Caco-2 (cell line): Measurements from ENCODE around the gene AXIN1. TPM values are rescaled to one million over a fixed set of nuclear protein-coding genes. Genes with fewer than 3 reads are reported as not detected.

Source experiments
- BruUV-seq: library from RNA; stranded (reverse); fragments of 400-500 nt; replicated peaks from 2 replicates; lab custom pipeline; 2021; lab: Mats Ljungman, UMichigan
- CTCF ChIA-PET: fragments of 300-600 bp; sonication (Branson Sonifier 250); formaldehyde crosslinking; loops from one replicate; lab custom pipeline; 2022; ENCODE audit warnings: antibody characterized with exemption; lab: Charles Lee
- POLR2A ChIA-PET: fragments of 300-600 bp; sonication (Branson Sonifier 250); formaldehyde crosslinking; loops from one replicate; lab custom pipeline; 2022; ENCODE audit warnings: antibody characterized with exemption; lab: Charles Lee
- DNase-seq, 2 experiments: peaks; one replicate each; pipeline versions ENCODE4 v3.0.0 to v3.0.0-alpha.2; 2020 to 2022
- H3K27me3 ChIP-seq: replicated peaks from 2 replicates; pipeline ENCODE4 v1.6.0; 2011; ENCODE audit warnings: low read length; ENCODE audit not compliant: control insufficient read depth, insufficient read depth
- H3K36me3 ChIP-seq: 2 replicates; pipeline ENCODE4 v1.5.1; 2011; ENCODE audit warnings: low read length; ENCODE audit not compliant: control insufficient read depth, insufficient read depth
- H3K4me1 ChIP-seq: fragments of 250-450 bp; sonication (Bioruptor Pico); 2 replicates; pipeline ENCODE4 v1.5.1; 2020; ENCODE audit warnings: mild to moderate bottlenecking
- H3K4me3 ChIP-seq: 2 replicates; pipeline ENCODE4 v1.5.1; 2011; ENCODE audit warnings: low read depth, mild to moderate bottlenecking, control low read depth, low read length
- H3K9me3 ChIP-seq: fragments of 250-450 bp; sonication (Bioruptor Pico); 2 replicates; pipeline ENCODE4 v1.5.1; 2020; ENCODE audit warnings: mild to moderate bottlenecking, moderate library complexity
- H3K27ac Mint-ChIP-seq: one replicate; pipeline ENCODE4 v1.8.0; 2022; ENCODE audit warnings: mixed read lengths; ENCODE audit not compliant: unreplicated experiment
- H3K27me3 Mint-ChIP-seq: one replicate; pipeline ENCODE4 v1.8.0; 2022; ENCODE audit warnings: mixed read lengths; ENCODE audit not compliant: insufficient read depth, unreplicated experiment
- H3K36me3 Mint-ChIP-seq: one replicate; pipeline ENCODE4 v1.8.0; 2022; ENCODE audit warnings: mild to moderate bottlenecking, mixed read lengths; ENCODE audit not compliant: insufficient read depth, unreplicated experiment
- H3K4me1 Mint-ChIP-seq: one replicate; pipeline ENCODE4 v1.8.0; 2022; ENCODE audit warnings: low read depth, mixed read lengths; ENCODE audit not compliant: unreplicated experiment
- H3K4me3 Mint-ChIP-seq: one replicate; pipeline ENCODE4 v1.8.0; 2022; ENCODE audit warnings: mild to moderate bottlenecking, moderate library complexity, mixed read lengths; ENCODE audit not compliant: unreplicated experiment
- H3K9me3 Mint-ChIP-seq: one replicate; pipeline ENCODE4 v1.8.0; 2022; ENCODE audit warnings: mixed read lengths; ENCODE audit not compliant: unreplicated experiment
- intact Hi-C: fragments of 100-400 bp; cut with micrococcal nuclease; formaldehyde crosslinking; loops from one replicate; pipeline ENCODE4 v1.10.0; 2022; ENCODE audit not compliant: unreplicated experiment
- total RNA-seq: library from RNA; stranded (reverse); gene quantifications from 2 replicates; pipeline ENCODE4 v1.2.3, GENCODE V29; 2022
- TF ChIP-seq, protein P1 (sequence below), 2 experiments: fragments of 200-600 bp in 1 of 2; IDR thresholded peaks; 1 replicate in 1 of 2; 2 replicates in 1 of 2; pipeline versions ENCODE4 v1.5.1 to v1.8.0; 2011 to 2022; ENCODE audit warnings: antibody characterized with exemption in 1 of 2, control low read depth in 1 of 2, inconsistent platforms in 1 of 2, low read depth in 1 of 2, low read length in 1 of 2, mild to moderate bottlenecking in 1 of 2, moderate library complexity in 1 of 2; ENCODE audit not compliant: insufficient read depth in 1 of 2, severe bottlenecking in 1 of 2, unreplicated experiment in 1 of 2

The AXIN1 gene
- total RNA-seq, 1 experiment from 2014 or later = 34.5 TPM

DNA sequence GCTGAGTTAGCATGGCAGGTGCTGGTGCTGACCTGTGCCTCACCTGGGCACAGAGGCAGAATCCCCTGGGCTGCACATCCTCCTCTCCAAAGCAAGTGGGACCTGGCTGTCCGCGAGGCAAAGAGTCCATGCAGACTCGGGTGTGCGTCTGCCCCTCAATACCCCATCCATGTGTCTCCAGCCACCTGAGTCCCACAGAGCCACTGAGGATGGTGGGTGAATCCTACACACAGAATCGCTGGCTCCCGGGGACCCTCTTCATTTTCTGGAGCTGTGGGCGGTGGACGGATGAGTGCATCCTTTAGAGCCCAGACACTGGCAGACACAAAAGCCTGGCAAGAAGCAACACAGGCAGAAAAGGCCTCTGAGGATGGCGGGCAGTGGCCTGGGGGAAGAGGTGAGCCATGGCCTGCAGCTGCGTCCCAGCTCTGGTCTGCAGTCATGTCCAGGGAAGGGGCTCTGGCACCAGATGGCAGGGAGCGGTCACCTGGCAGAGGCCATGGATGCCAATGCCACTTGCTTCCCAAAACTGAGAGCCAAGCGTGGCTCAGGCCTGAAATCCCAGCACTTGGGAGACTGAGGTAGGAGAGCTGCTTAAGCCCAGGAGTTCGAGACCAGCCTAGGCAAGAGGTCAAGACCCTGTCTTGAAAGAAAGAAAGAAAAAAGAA is 29.9 kb downstream of the AXIN1 start:
- POLR2A ChIA-PET = no interaction called here
- H3K4me1 Mint-ChIP-seq = no peaks in the 10 kb centered on the region
- no peak for DNase-seq
- Histone ChIP-seq H3K27me3 (no peaks in the 10 kb centered on the region), H3K4me1 (no peaks in the 10 kb centered on the region), H3K4me3 (no peak overlapping the region), H3K9me3 (no peaks in the 10 kb centered on the region), H3K36me3 (no peaks in the 10 kb centered on the region; the same call in 1 of the 2 replicates)
- peaks cover 20% of the 10 kb centered on the region for H3K36me3 Mint-ChIP-seq
- H3K27ac Mint-ChIP-seq = no peak overlapping the region
- no peaks in the 10 kb centered on the region for H3K27me3 Mint-ChIP-seq
- intact Hi-C loops = no loop called here
- H3K4me3 Mint-ChIP-seq = no peak overlapping the region
- CTCF ChIA-PET = interaction anchor here (1.8 kb wide), 1 partner anchor 30 kb away, joined by 8 read pairs; the partner anchor contains the start of gene AXIN1
- H3K9me3 Mint-ChIP-seq = no peaks in the 10 kb centered on the region
- BruUV-seq = no TSS peak
- TF ChIP-seq, protein P1, sequence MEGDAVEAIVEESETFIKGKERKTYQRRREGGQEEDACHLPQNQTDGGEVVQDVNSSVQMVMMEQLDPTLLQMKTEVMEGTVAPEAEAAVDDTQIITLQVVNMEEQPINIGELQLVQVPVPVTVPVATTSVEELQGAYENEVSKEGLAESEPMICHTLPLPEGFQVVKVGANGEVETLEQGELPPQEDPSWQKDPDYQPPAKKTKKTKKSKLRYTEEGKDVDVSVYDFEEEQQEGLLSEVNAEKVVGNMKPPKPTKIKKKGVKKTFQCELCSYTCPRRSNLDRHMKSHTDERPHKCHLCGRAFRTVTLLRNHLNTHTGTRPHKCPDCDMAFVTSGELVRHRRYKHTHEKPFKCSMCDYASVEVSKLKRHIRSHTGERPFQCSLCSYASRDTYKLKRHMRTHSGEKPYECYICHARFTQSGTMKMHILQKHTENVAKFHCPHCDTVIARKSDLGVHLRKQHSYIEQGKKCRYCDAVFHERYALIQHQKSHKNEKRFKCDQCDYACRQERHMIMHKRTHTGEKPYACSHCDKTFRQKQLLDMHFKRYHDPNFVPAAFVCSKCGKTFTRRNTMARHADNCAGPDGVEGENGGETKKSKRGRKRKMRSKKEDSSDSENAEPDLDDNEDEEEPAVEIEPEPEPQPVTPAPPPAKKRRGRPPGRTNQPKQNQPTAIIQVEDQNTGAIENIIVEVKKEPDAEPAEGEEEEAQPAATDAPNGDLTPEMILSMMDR (IDR thresholded peaks at IDR 0.05; ENCODE audit: insufficient read depth in 1 of 2, low read depth in 1 of 2, low read length in 1 of 2, severe bottlenecking in 1 of 2, unreplicated experiment in 1 of 2) = no peak

DNA sequence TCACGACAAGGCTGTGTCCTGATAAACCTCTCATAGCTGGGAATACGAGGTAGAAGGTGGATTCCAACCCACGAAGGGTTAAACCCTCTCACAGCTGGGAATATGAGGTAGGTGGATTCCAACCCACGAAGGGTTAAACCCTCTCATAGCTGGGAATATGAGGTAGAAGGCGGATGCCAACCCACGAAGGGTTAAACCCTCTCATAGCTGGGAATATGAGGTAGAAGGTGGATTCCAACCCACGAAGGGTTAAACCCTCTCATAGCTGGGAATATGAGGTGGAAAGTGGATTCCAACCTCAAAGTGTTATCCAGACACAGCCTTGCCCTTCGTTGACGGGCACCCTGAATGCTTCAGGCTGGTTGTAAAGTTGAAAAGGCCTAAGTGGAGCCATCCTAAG is 31.0 kb downstream of the AXIN1 start:
- Mint-ChIP-seq H3K27ac (no peak overlapping the region), H3K4me1 (no peaks in the 10 kb centered on the region), H3K27me3 (no peaks in the 10 kb centered on the region), H3K36me3 (peaks cover 20% of the 10 kb centered on the region), H3K9me3 (no peaks in the 10 kb centered on the region), H3K4me3 (no peak overlapping the region)
- TF ChIP-seq, protein P1 (IDR thresholded peaks at IDR 0.05; ENCODE audit: insufficient read depth in 1 of 2, low read depth in 1 of 2, low read length in 1 of 2, severe bottlenecking in 1 of 2, unreplicated experiment in 1 of 2) = no peak
- ChIA-PET CTCF (interaction anchor here (1.8 kb wide), 1 partner anchor 31 kb away, joined by 8 read pairs; the partner anchor contains the start of gene AXIN1), POLR2A (no interaction called here)
- no peak for DNase-seq
- Histone ChIP-seq H3K27me3 (no peaks in the 10 kb centered on the region), H3K9me3 (no peaks in the 10 kb centered on the region), H3K4me1 (no peaks in the 10 kb centered on the region), H3K36me3 (no peaks in the 10 kb centered on the region; the same call in 1 of the 2 replicates), H3K4me3 (no peak overlapping the region)
- intact Hi-C loops = no loop called here
- BruUV-seq = no TSS peak

DNA sequence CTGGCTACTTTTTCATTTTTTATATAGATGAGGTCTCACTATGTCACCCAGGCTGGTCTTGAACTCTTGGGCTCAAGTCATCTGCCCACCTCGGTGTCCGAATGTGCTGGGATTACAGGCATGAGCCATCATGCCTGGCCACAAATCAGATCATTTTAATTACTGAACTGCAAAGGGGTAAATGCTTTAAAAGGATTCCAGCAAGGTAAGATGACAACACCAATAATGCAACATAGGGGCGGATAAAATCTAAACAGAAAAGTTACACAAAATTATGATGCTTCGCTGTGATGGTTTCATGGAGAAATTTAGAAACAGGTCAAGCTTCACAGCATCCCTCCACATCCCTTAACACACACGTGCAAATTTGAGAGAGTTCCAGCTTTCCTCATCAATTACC is 32.3 kb downstream of the AXIN1 start:
- H3K4me3 Mint-ChIP-seq = no peak overlapping the region
- intact Hi-C loops = no loop called here
- no peaks in the 10 kb centered on the region for H3K4me1 Mint-ChIP-seq
- no peaks in the 10 kb centered on the region for H3K9me3 Mint-ChIP-seq
- ChIA-PET POLR2A (no interaction called here), CTCF (no interaction called here)
- Histone ChIP-seq H3K36me3 (no peaks in the 10 kb centered on the region; the same call in 1 of the 2 replicates), H3K4me1 (no peaks in the 10 kb centered on the region), H3K27me3 (no peaks in the 10 kb centered on the region), H3K9me3 (no peaks in the 10 kb centered on the region), H3K4me3 (no peak overlapping the region)
- H3K36me3 Mint-ChIP-seq = peaks cover 26% of the 10 kb centered on the region
- no TSS peak for BruUV-seq
- DNase-seq = no peak
- no peak overlapping the region for H3K27ac Mint-ChIP-seq
- H3K27me3 Mint-ChIP-seq = no peaks in the 10 kb centered on the region
- TF ChIP-seq, protein P1 (IDR thresholded peaks at IDR 0.05; ENCODE audit: insufficient read depth in 1 of 2, low read depth in 1 of 2, low read length in 1 of 2, severe bottlenecking in 1 of 2, unreplicated experiment in 1 of 2) = no peak
